C4-2B (cell line): ENCODE measurements around the gene KCNMA1.

Experiments
- CTCF ChIP-seq: fragments of 450-650 bp; conservative IDR thresholded peaks from 2 replicates; pipeline ENCODE4 v1.5.1; 2017; ENCODE audit warnings: mild to moderate bottlenecking
- ZFX ChIP-seq: fragments of 450-650 bp; IDR thresholded peaks from 2 replicates; pipeline ENCODE4 v1.6.1; 2017

GRCh38 chr10:77256346-77256745 lies 381.3 kb downstream of the KCNMA1 start:
- no peak for TF ChIP-seq CTCF
- TF ChIP-seq ZFX, result no peak
